ENCODE results near the gene PLEKHH2.
"Not testable (repeated sequence)": the region's sequence is repeated elsewhere in the genome, so short reads cannot be mapped to it uniquely, and the experiment has no call there.

Gene PLEKHH2

GRCh38 chr2:43642363-43642762 is 5.3 kb downstream of the PLEKHH2 start:
- DNase-seq, result no peak

DNA sequence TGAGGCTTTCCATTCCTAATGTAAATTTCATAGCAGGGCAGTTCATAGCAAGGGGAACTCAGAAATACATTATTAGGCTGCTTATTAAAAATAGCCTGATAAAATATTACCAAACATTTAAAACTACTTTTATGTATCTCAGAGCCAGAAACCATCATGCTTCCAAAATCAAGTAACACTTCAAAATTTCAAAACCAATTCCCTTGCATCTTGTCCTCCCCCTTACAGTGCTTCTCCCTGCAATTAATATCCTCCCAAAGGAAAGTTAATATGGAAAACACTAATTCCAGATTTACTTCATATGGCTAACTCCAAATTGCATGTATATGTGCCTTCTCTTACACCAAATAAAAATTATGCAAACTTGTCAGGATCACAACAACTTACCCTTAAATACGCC is 6.6 kb downstream of the PLEKHH2 start:
- DNase-seq, result no peak

GRCh38 chr2:43648994-43649701 is 12.1 kb downstream of the PLEKHH2 start:
- DNase-seq, result no peak

- DNase-seq, result no peak
Measured at GRCh38 chr2:43653506-43653905, 16.4 kb downstream of the PLEKHH2 start.

DNA sequence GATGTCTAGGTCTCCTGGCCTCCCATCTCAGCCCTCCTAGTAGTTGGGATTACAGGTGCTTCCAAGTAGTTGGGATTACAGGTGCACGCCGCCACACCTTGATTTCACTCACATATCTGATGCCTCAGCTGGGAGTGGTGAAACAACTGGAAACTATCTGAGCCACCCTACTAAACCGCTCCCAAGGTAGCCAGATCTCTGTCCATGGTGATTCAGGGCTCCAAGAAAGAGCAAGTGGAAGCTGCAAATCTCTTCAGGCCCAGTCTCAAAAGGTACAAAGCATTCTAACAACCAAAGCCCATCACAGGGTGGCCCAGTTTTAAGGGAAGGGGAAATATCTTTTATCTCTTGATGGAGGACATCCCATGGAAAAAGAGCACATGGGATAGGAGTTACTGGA is 20.2 kb downstream of the PLEKHH2 start:
- DNase-seq, result no peak

DNA sequence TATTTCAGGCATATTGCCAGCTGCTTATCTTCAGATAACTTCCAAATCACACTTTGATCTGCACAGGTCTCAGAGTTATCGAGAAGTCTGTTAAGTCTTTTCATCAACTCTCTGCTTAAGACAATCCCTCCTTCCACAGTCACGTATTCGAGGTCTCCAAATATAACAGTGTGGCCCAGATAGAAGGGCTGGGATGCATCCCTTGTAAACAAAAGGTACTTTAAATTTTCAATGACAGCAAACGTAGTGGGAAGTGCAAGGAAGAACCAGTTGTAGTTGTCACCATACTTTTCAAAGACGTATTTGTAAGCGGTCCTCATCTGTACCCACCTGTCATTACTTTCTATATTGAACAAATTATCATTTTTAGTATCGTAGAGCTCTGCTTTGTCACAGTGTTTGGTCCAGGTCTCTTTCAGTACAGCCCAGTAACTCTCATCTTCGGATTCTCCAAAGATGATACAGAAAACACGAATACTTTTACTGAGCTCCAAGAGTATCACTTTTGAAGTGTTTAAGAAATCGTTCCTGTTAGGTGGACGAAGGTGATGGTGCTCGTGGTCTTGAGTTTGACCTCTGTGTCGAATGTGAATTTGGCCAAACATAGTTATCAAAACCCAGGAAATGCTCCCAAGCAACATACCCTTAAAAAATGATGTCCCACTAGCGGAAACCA is 38.7 kb downstream of the PLEKHH2 start:
- DNase-seq, result no peak

DNA sequence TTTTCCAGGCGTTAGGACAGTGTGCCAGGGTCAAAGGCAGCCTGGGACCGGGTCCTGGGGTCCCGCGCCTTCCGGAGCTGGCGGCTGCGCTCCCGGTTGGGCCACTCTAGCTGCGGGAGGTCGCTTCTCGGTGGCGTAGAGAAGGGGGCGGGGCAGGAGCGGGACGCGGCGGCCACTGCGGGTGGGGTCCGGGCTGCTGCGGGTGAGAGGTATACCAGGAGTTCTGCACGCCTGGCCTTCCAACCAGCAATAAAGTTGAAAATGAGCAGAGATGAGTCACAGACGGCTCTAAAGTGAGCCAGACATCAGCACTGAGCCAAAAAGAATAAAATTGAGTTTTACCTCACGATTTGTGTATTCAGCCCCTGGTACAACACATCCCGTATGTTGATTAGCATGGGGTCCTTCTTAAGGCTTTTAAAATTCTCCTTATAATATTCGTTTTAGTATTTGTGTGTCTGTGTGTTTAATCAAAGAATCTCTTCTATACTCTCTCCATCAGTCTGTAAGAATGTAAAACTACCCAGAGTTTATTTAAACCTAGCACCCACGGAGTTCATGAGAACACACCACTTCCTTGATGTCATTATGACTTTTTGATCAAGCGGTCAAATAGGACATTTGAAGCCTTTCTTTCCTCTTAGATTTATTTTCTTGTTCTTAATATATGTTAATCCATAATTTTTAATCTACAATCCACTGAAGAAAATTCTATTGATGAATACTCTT is 39.4 kb downstream of the PLEKHH2 start, which contains the start of gene C1GALT1C1L:
Gene C1GALT1C1L (minus strand): TSS at position 108 of the 729 bp plus-strand sequence. CDS start 107 bp downstream, at position 1.
- DNase-seq, result no peak

- DNase-seq, result not testable (repeated sequence)
Measured at GRCh38 chr2:43677783-43678182, 40.7 kb downstream of the PLEKHH2 start.

DNA sequence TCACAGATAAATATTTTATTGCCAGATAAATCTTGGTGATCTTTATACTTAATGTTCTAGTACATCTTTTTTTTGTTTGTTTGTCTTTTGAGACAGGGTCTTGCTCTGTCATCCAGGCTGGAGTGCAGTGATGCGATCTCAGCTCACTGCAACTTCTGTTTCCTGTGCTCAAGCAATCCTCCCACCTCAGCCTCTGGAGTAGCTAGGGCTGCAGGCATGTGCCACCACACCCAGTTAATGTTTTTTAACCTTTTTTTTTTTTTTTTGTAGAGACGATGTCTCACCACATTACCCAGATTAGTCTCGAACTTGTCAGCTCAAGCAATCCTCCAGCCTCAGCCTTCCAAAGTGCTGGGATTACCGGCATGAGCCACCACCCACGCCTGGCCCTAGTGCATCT is 48.3 kb downstream of the PLEKHH2 start:
- DNase-seq, result no peak

DNA sequence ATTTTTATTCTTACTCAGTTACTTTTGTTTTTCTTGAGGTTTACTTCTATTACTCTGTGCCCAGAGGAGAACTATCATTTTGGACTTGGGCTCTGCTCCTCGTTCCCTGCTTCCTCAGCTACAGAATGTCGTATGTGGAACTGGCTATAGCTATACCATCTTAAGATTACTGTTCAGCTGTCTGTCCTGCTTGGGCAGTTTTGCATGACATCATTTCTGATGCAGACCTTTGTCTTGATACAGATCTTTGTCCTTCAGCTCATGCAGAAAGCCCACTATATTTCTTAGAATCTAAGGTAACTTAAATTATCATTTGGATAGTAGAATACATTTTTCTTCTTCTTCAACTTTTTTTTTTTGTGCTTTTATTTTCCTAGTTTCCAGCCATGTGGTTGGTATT is 52.9 kb downstream of the PLEKHH2 start:
- DNase-seq, result no peak

GRCh38 chr2:43692428-43692994 is 55.5 kb downstream of the PLEKHH2 start:
- no peak for DNase-seq

DNA sequence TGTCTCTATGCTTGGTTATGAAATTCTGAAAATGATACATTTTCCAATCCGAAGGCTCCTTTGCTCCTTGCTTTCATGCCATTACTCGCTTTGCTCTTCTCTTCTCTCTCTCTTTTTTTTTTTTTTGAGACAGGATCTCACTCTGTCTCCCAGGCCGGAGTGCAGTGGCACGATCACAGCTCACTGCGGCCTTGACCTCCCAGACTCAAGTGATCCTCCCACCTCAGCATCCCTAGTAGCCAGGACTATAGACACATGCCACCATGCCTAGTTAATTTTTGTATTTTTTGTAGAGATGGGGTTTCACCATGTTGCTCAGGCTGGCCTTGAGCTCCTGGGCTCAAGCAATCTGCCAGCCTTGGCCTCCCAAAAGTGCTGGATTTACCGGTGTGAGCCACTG is 61.1 kb downstream of the PLEKHH2 start:
- not testable (repeated sequence) for DNase-seq

GRCh38 chr2:43699761-43700160 is 62.7 kb downstream of the PLEKHH2 start:
- DNase-seq, result no peak

DNA sequence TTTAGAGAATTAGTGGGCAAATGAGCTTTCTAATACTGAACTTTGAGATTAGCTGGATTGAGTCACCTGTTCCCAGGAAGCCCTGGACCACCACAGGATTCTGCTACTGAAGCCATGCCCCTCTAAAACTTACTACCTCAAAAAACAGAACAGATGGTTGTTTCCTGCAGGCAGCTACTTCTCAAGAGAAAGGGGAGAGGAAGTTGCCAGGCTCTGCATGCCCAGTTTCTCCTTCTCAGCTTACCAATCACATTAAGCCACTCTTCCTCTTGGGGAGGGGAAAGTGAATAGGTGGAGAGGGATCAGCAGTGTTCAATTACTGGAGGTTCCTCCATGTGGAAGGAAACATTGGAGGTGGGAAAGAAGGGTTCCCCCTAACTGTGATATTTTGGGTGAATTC is 64.1 kb downstream of the PLEKHH2 start:
- no peak for DNase-seq

DNA sequence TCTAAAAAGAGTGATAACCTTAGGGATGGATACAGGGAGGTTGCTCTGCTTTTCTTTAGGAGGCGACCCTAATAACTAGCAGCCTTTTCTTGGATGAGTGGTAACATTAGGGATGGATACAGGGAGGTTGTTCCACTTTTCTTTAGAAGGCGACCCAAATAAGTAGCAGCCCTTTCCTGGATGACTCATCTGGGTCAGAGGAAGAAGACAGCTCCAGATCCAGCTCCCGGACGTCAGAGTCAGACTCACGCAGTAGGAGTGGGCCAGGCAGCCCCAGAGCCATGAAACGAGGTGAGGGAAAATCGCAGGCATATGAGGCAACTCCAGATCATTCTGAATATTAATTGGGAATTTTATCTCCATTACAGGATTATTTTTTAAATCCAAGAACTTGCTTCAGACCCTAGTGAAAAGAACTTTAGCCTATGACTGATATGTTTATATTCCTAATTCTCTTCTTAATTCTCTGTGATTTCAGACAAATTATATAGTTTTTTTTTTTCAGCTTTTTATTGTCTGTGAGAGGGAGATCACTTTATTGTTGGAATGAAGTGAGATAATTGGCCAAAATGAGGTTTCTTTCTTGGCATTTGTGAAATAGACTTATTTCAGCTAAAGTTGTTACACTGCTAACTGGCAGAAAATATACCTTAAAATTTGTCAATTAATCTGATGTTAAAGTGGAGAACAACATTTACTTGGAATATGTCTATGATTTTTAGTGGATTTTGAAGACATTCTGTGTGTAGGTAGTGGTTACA is 70.4 kb downstream of the PLEKHH2 start:
- no peak for DNase-seq

- no peak for DNase-seq
Measured at GRCh38 chr2:43708178-43708577, 71.1 kb downstream of the PLEKHH2 start.

DNA sequence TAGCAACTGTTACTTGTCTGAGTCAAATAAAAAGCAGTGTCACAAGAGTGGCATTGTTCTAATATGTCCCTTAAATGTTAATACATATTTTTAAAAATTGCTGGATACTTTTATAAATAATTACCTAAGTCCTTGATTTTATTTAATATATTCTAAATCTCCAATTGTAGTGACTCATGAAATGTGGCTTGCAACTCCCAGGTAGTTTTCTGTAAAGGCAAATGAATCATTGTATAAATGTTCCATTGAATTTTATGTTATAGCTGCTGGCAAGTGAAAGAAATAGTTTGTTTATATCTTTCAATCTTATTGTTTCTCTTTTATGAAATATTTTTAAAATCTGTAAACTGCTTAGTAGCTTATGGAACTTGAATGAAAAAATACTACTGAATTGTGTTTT is 71.8 kb downstream of the PLEKHH2 start:
- DNase-seq, result no peak

DNA sequence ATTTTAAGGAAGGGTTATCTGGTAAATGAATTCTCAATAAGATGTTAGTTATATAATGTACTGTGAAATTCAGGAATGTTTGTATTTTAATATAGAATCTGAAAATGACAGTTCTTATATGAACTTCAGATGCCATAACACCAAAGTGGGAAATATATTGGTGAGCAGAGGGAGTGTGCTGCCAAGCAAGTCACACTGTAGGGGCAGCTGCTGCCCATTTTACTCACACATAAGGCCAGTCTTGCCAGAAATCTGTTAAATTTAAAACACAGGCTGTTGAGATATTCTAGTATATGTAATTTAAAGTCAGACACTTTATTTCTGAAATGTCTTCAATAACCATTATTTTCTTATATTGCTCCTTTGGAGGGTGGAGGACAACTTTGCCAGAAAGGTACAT is 73.8 kb downstream of the PLEKHH2 start:
- DNase-seq, result no peak

GRCh38 chr2:43714164-43714563 is 77.1 kb downstream of the PLEKHH2 start:
- DNase-seq, result no peak

- no peak for DNase-seq
Measured at GRCh38 chr2:43715300-43716098, 78.4 kb downstream of the PLEKHH2 start.

GRCh38 chr2:43717322-43717721 is 80.3 kb downstream of the PLEKHH2 start:
- DNase-seq, result no peak

Data from activated CD4-positive, CD25-positive, alpha-beta regulatory T cell (primary cell).